GM19238 (cell line): ENCODE results near the gene SSU72.
"Not testable (repeated sequence)": the region's sequence is repeated elsewhere in the genome, so short reads cannot be mapped to it uniquely, and the experiment has no call there.

Experiments used
- DNase-seq: peaks from one replicate; pipeline ENCODE4 v3.0.0; 2011; ENCODE audit warnings: low spot score; ENCODE audit not compliant: insufficient read length

SSU72 gene

GRCh38 chr1:1529321-1529720, 45.3 kb downstream of the SSU72 start:
- no peak for DNase-seq

GRCh38 chr1:1528301-1529267, 46.1 kb downstream of the SSU72 start:
- DNase-seq = no peak

GRCh38 chr1:1527092-1527816, 47.4 kb downstream of the SSU72 start:
- no peak for DNase-seq

DNA sequence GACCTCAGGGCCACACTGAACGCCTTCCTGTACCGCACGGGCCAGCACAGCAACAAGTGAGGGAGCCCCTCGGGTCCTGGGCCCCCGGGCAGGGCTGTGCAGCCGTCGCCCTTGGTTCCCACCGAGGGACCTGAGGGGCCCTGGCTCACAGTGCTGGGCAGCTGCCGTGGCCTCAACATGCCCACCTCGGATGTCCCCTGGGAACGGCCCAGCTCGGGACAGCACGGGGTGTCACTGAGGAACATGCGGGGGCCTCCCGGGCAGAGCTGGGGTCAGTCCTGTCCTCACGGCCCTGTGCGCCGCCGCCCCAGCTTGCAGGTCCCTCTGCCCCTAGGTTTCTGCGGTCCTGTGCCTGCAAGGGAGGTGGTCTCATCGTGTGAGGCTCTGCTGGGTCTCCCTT, 48.2 kb downstream of the SSU72 start:
- DNase-seq = not testable (repeated sequence)

- DNase-seq = not testable (repeated sequence)
Measured at GRCh38 chr1:1524750-1525383, 49.8 kb downstream of the SSU72 start.

DNA sequence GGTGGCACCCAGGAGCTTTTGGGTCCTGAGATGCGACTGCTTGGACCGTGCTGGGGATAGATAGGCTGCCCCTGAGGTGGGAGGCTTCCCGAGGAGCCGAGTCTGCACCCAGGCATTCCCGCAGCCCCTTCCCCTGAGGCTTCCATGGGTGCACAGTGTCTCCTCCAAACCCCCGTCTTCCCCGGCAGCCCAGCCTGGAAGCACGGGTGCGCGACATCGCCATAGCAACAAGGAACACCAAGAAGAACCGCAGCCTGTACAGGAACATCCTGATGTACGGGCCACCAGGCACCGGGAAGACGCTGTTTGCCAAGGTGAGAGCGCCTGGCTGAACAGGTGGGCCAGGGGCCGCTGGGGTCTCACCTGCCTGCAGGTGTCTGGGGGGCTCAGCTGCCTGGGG, 51.0 kb downstream of the SSU72 start:
- not testable (repeated sequence) for DNase-seq

DNA sequence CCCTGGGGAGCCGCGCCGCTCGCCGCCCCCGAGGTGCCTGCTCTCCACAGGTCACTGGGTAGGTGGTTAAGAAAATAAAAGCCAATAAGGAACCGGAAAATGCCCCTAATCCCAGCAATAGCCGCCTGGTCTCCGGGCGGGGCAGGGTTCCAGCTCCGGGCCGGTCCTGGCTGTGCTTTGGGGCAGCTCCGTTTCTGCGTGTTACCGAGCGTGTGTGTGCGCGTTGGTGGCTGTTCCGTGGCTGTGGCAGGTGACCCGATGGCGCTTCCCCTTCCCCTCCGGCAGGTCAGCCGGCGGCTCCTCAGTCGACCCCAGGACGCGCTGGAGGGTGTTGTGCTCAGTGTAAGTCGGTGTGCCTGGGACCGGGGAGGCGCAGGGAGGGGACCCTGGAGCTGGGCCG, 51.4 kb downstream of the SSU72 start:
- not testable (repeated sequence) for DNase-seq

GRCh38 chr1:1522536-1522935, 52.1 kb downstream of the SSU72 start:
- DNase-seq = not testable (repeated sequence)

DNA sequence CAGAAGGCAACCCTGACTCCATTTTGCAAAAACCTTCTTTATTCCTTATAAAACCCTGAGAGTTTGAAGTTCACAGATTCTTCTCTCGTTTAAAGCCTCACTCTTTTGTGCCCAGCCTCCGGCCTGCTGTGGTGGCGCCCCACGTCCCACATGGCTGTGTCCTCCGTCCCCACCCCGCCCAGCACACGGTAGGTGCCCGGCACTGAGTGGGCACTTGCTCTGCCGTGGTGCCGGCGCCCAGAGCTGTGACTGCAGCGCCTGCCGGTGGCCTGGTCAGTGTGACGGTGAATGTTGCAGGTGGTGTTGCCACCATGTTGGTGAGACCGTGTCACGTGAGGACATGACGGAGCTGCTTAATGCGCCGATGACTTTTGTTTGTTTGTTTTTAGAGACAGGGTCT, 53.3 kb downstream of the SSU72 start:
- DNase-seq = no peak

- not testable (repeated sequence) for DNase-seq
Measured at GRCh38 chr1:1519805-1520505, 54.7 kb downstream of the SSU72 start.

- not testable (repeated sequence) for DNase-seq
Measured at GRCh38 chr1:1518621-1519007, 56.0 kb downstream of the SSU72 start.

- DNase-seq = no peak
Measured at GRCh38 chr1:1517973-1518620, 56.6 kb downstream of the SSU72 start.

GRCh38 chr1:1516923-1517322, 57.7 kb downstream of the SSU72 start:
- not testable (repeated sequence) for DNase-seq

- DNase-seq = not testable (repeated sequence)
Measured at GRCh38 chr1:1514376-1514775, 60.3 kb downstream of the SSU72 start.

GRCh38 chr1:1513675-1514074, 61.0 kb downstream of the SSU72 start:
- not testable (repeated sequence) for DNase-seq

DNA sequence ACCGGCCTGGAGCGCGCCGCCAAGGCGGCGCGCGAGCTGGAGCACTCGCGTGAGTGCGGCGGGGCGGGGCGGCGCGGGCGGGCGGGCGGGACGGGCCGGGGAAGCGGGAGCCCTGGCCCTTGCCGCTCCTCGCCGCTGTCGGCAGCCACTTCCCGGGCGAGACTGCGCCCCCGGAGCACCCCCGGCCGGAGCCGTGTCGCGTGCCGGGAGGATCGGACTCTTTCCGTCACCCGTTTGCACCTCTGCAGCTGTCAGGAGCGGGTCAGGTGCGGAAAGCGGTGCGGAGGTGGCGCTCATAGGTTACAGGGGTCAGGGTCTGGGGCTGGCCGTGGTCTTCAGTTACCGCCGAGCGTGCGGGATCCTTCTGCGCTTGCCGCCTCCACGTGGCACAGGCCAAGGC, 62.2 kb downstream of the SSU72 start:
- not testable (repeated sequence) for DNase-seq

- peak; percentile 99 for DNase-seq
Measured at GRCh38 chr1:1511533-1512285, 63.0 kb downstream of the SSU72 start, which contains the start of gene ATAD3A. ATAD3A (plus strand) TSS chr1:1512162; CDS start chr1:1512269, 107 bp downstream.

DNA sequence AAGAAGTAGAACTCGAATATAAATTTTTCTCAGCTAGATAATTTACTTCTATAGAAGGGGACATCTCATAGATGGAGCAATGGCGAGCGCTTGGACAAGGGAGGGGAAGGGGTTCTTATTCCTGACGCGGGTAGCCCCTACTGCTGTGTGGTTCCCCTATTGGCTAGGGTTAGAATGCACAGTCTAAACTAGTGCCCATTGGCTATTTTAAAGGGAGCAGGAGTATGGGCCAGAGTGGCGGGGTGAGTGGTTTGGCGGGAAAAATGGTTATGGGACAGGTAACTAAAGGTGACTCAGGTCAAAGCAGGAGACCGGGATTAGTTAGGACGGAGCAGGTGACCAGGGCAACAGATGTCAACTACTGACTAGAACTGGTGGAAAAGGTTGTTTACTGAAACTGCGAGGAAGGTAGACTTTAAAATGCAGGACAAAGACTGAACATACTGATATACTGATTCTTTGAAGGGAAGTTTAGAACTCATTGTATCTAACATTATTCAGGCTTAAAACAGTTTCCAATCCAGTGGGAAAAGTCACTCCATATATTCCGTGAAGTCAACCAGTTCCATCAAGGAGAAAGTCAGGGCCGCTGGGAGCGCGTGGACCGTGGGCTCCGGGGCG, 63.6 kb downstream of the SSU72 start:
- DNase-seq = no peak

GRCh38 chr1:1509465-1509850, 65.2 kb downstream of the SSU72 start:
- DNase-seq = not testable (repeated sequence)
